Erythroblast (primary cell): ENCODE measurements around the gene TGFBR2.

Source experiments
- GATA1 ChIP-seq: IDR thresholded peaks from 2 replicates; pipeline ENCODE4 v1.6.1; 2011; ENCODE audit warnings: low read depth, mild to moderate bottlenecking, control low read depth, low read length, moderate library complexity
- POLR2A ChIP-seq: IDR thresholded peaks from 2 replicates; pipeline ENCODE4 v1.6.1; 2011; ENCODE audit warnings: mild to moderate bottlenecking, low read length

DNA sequence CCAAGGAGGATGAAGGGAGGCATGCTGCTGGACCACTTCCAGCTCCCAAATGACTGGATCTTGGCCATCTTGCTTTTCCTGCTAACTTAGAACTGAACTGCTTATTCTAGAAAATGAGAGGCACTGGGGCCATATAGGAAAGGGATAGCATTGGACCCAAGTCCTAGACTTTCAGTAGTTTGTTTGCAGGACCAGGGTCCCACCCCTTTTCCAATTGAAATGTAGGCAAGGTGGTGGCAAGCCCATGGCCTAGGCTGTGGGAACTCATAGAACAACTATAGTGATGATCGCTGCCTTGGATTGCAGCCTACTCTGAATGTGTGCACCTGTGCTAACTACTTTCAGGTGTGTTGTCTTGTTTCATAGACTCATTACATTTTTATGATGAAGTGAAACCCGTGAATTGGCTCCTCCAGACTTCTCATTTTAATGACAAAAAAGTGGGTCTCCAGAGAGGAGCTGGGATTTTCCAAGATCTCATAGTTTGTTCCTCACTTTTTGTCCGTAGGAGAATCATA lies 50.3 kb downstream of the TGFBR2 start:
- TF ChIP-seq POLR2A, result no peak
- no peak for TF ChIP-seq GATA1
